Liver (tissue), 3 donors: ENCODE measurements around the gene FBXO21.

ENCODE experiments used
- CTCF ChIP-seq: fragments of 150-350 bp; IDR thresholded peaks from 2 replicates; pipeline ENCODE4 v1.5.1; 2017; ENCODE audit warnings: improper control_type of control experiment, low read depth, low read length; ENCODE audit not compliant: missing input control
- EGR1 ChIP-seq, 2 donors: IDR thresholded peaks; 2 replicates each; pipeline ENCODE4 v1.6.1; 2016 to 2018; ENCODE audit warnings: antibody characterized with exemption in 2 of 2, low read depth in 2 of 2
- FOXA1 ChIP-seq: IDR thresholded peaks from 2 replicates; pipeline ENCODE4 v1.6.1; 2016; ENCODE audit warnings: antibody characterized with exemption
- GABPA ChIP-seq, 2 donors: IDR thresholded peaks in 1 of 2; conservative IDR thresholded peaks in 1 of 2; 2 replicates each; pipeline ENCODE4 v1.6.1; 2016; ENCODE audit warnings: antibody characterized with exemption in 2 of 2, mild to moderate bottlenecking in 1 of 2, moderate library complexity in 1 of 2
- HNF4A ChIP-seq, 2 donors: conservative IDR thresholded peaks; 2 replicates each; pipeline ENCODE4 v1.6.1; 2016; ENCODE audit warnings: antibody characterized with exemption in 2 of 2, mild to moderate bottlenecking in 2 of 2
- JUND ChIP-seq, 2 donors: IDR thresholded peaks; 2 replicates each; pipeline ENCODE4 v1.6.1; 2016; ENCODE audit warnings: antibody characterized with exemption in 2 of 2
- NR2F2 ChIP-seq: IDR thresholded peaks from 2 replicates; pipeline ENCODE4 v1.6.1; 2016; ENCODE audit warnings: antibody characterized with exemption
- RXRA ChIP-seq, 2 donors: IDR thresholded peaks; 2 replicates each; pipeline ENCODE4 v1.6.1; 2017 to 2018; ENCODE audit warnings: antibody characterized with exemption in 2 of 2, mild to moderate bottlenecking in 1 of 2
- SP1 ChIP-seq: IDR thresholded peaks from 2 replicates; pipeline ENCODE4 v1.6.1; 2018; ENCODE audit warnings: antibody characterized with exemption, mild to moderate bottlenecking
- TAF1 ChIP-seq: conservative IDR thresholded peaks from 2 replicates; pipeline ENCODE4 v1.6.1; 2016; ENCODE audit warnings: antibody characterized with exemption, mild to moderate bottlenecking
- YY1 ChIP-seq: IDR thresholded peaks from 2 replicates; pipeline ENCODE4 v1.6.1; 2016; ENCODE audit warnings: antibody characterized with exemption, mild to moderate bottlenecking
- TF ChIP-seq, protein P1 (sequence below): IDR thresholded peaks from 2 replicates; pipeline ENCODE4 v1.6.1; 2016; ENCODE audit warnings: antibody characterized with exemption, mild to moderate bottlenecking
- TF ChIP-seq, protein P2 (sequence below): IDR thresholded peaks from 2 replicates; pipeline ENCODE4 v1.6.1; 2016; ENCODE audit warnings: antibody characterized with exemption
- TF ChIP-seq, protein P3 (sequence below): IDR thresholded peaks from 2 replicates; pipeline ENCODE4 v1.6.1; 2016; ENCODE audit warnings: antibody characterized with exemption
- donor health status: healthy.
- donor health status: healthy.

- TF ChIP-seq CTCF: no peak
- no peak for TF ChIP-seq SP1
- TF ChIP-seq, protein P1, sequence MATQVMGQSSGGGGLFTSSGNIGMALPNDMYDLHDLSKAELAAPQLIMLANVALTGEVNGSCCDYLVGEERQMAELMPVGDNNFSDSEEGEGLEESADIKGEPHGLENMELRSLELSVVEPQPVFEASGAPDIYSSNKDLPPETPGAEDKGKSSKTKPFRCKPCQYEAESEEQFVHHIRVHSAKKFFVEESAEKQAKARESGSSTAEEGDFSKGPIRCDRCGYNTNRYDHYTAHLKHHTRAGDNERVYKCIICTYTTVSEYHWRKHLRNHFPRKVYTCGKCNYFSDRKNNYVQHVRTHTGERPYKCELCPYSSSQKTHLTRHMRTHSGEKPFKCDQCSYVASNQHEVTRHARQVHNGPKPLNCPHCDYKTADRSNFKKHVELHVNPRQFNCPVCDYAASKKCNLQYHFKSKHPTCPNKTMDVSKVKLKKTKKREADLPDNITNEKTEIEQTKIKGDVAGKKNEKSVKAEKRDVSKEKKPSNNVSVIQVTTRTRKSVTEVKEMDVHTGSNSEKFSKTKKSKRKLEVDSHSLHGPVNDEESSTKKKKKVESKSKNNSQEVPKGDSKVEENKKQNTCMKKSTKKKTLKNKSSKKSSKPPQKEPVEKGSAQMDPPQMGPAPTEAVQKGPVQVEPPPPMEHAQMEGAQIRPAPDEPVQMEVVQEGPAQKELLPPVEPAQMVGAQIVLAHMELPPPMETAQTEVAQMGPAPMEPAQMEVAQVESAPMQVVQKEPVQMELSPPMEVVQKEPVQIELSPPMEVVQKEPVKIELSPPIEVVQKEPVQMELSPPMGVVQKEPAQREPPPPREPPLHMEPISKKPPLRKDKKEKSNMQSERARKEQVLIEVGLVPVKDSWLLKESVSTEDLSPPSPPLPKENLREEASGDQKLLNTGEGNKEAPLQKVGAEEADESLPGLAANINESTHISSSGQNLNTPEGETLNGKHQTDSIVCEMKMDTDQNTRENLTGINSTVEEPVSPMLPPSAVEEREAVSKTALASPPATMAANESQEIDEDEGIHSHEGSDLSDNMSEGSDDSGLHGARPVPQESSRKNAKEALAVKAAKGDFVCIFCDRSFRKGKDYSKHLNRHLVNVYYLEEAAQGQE: no peak
- TF ChIP-seq, protein P2, sequence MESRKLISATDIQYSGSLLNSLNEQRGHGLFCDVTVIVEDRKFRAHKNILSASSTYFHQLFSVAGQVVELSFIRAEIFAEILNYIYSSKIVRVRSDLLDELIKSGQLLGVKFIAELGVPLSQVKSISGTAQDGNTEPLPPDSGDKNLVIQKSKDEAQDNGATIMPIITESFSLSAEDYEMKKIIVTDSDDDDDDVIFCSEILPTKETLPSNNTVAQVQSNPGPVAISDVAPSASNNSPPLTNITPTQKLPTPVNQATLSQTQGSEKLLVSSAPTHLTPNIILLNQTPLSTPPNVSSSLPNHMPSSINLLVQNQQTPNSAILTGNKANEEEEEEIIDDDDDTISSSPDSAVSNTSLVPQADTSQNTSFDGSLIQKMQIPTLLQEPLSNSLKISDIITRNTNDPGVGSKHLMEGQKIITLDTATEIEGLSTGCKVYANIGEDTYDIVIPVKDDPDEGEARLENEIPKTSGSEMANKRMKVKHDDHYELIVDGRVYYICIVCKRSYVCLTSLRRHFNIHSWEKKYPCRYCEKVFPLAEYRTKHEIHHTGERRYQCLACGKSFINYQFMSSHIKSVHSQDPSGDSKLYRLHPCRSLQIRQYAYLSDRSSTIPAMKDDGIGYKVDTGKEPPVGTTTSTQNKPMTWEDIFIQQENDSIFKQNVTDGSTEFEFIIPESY: no peak
- TF ChIP-seq, protein P3, sequence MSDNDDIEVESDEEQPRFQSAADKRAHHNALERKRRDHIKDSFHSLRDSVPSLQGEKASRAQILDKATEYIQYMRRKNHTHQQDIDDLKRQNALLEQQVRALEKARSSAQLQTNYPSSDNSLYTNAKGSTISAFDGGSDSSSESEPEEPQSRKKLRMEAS: no peak
- no peak for TF ChIP-seq HNF4A (conservative IDR thresholded peaks at IDR 0.05)
- TF ChIP-seq GABPA (IDR thresholded peaks at IDR 0.05 in 1 of 2, conservative IDR thresholded peaks at IDR 0.05 in 1 of 2): no peak
- no peak for TF ChIP-seq EGR1 (IDR thresholded peaks at IDR 0.05; ENCODE audit: low read depth in 2 of 2)
- TF ChIP-seq FOXA1: no peak
- no peak for TF ChIP-seq JUND (IDR thresholded peaks at IDR 0.05)
- TF ChIP-seq YY1: no peak
- TF ChIP-seq RXRA (IDR thresholded peaks at IDR 0.05): no peak
- TF ChIP-seq TAF1: no peak
- TF ChIP-seq NR2F2: no peak
Observed at GRCh38 chr12:117118838-117119591, 71.3 kb downstream of the FBXO21 start.
